VCaP (cell line): ENCODE measurements around the gene DDRGK1.
A peak's percentile ranks its signal among the peaks of the same experiment; 100 is the strongest.

Experiments
- H3K27ac ChIP-seq: fragments of 450-650 bp; 2 replicates; pipeline ENCODE4 v1.5.1; 2017
- TF ChIP-seq, protein P1 (sequence below): fragments of 450-650 bp; conservative IDR thresholded peaks from 2 replicates; pipeline ENCODE4 v1.5.1; 2017; ENCODE audit warnings: mild to moderate bottlenecking, moderate library complexity

DDRGK1 gene

DNA sequence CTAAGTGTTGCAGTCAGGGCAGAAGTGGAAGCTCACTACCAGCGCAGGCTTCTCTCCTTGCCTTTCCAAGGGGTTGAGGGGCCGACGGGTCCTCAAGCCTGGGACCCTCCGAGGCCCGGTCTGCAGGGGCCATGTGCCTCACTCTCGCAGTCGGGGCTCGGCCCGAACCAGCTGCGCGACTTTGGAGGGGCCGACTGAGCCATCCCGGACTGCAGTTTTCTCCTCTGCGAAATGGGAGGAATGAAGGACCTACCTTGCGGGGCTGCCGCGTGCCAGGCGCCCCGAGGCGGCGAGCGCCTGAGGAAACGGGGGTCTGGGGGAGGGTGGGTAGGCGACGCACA lies 36.8 kb downstream of the DDRGK1 start:
- TF ChIP-seq, protein P1, sequence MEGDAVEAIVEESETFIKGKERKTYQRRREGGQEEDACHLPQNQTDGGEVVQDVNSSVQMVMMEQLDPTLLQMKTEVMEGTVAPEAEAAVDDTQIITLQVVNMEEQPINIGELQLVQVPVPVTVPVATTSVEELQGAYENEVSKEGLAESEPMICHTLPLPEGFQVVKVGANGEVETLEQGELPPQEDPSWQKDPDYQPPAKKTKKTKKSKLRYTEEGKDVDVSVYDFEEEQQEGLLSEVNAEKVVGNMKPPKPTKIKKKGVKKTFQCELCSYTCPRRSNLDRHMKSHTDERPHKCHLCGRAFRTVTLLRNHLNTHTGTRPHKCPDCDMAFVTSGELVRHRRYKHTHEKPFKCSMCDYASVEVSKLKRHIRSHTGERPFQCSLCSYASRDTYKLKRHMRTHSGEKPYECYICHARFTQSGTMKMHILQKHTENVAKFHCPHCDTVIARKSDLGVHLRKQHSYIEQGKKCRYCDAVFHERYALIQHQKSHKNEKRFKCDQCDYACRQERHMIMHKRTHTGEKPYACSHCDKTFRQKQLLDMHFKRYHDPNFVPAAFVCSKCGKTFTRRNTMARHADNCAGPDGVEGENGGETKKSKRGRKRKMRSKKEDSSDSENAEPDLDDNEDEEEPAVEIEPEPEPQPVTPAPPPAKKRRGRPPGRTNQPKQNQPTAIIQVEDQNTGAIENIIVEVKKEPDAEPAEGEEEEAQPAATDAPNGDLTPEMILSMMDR = no peak
- no peak overlapping the region for H3K27ac ChIP-seq

DNA sequence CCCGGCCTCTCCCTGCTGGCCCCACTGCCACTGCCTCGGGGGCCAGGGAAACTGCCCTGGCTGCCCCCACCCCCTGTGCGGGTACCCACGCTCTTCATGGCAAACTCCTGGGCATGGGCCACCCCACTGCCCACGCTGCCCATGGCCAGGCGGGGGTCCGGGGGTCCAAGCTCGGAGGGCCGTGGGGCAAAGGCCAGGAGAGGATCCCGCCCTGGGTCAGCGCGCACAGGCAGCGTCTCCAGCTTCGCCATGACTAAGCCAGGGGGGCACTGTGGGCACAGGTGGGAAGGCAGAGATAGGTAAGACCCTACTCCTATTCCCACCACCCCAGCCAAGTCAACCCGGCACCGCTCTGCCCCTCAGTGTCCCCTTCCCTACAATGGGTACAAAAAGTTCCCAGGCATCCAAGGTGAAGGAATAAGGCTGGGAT lies 37.6 kb downstream of the DDRGK1 start:
- TF ChIP-seq, protein P1 = no peak
- H3K27ac ChIP-seq = no peak overlapping the region

DNA sequence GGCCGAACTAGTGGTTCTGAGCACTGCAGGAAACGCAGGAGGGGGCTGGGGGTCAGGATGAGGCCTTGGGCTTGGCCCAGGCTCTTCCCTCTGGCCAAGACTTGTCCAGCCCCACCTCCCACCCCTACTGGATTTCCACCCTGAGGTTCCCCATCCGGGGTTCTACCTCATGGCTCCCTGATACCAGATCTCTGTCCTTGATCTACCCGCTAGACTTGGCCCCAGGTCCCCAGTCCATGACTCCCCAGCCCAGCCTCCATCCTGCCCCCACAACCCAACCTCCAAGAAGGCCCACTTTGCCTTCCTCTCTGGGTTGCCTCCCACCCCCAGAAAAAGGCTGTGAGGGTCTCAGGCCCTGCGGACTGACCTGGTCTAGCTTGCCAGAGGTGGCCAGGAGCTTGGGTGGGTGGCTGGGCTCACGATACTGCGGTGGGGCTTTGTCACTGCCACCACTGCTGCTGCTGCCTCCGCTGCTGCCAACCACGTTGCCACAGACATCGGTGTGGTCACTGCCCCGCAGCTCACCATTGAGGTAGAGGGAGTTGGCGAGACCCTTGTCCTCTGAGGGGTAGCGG lies 38.1 kb downstream of the DDRGK1 start:
- TF ChIP-seq, protein P1 = no peak

DNA sequence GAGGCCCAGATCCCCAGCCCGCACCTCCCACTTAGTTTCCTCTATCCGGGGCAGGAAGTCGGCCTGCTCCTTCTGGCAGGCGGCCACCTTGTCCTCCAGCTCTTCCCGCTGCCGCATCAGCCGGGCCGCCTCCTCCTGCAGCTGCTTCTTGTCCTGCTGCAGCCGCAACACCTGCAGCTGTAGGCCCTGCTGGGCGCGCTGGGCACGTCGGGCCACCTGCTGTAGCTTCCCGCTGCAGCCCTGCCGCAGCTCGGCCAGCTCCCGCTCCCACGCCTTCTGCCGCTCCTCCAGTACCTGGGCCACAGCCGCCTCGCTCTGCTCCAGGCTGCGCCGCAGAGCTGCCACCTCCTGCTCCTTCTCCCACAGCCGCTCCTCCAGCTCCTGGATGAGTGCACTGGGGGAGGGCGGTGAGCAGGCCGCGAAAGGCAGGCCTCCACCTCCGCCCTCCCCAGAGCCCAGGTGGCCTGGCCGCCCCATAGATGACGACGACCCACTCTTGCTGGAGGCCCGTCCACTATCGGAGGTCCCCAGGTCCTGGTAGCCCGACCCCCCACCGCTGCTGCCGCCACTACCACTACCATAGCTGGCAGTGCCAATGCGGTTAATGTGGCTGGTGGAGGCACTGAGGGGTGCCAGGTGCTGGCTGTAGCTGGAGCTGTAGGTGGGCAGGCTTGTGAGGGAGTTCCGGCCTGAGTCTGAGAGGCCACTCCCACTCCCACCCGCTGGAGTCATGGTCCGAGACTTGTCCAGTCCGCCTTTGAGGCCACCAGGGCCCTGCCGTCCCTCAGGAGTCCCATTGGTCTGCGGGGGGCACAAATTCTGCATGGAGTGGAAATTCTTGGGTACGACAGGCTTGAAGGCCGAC lies 38.8 kb downstream of the DDRGK1 start:
- TF ChIP-seq, protein P1 = no peak

More for the DNA sequence above, 38.1 kb downstream of the DDRGK1 start:
- H3K27ac ChIP-seq = no peak overlapping the region

DNA sequence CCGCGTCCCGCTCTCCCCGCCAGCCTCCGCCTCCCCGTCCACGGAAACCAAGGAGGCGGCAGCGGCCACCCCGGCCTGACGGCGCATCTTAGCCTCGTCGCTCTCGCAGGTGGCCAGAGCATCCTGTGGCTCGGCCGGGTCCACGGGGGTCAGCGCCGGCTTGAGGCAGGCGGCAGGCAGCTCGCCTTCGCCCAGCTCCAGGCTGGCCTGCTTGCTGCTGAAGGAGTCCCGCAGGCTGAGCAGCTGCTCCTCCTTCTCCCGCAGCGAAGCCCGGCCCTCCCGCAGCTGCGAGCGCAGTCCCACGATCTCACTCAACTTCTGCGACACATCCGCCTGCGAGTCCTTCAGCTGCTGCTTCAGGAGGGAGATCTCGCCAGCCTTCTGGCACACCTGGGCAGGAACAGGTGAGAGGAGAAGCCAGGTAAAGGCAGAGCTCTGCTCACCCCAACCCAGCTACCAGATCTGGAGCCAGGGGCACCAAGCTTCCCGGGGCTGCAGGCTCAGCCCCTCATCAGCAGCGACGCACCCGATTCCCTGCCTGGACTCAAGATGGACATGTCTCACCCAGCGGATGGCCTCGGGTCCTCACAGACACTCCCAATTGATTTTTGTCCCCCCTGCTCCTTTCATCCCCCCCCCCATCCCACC lies 39.6 kb downstream of the DDRGK1 start:
- peak overlapping the region; percentile 36; the same call in 1 of the 2 replicates for H3K27ac ChIP-seq
- TF ChIP-seq, protein P1 = no peak

More for the DNA sequence above, 38.8 kb downstream of the DDRGK1 start:
- peak overlapping the region; percentile 36; the same call in 1 of the 2 replicates for H3K27ac ChIP-seq

DNA sequence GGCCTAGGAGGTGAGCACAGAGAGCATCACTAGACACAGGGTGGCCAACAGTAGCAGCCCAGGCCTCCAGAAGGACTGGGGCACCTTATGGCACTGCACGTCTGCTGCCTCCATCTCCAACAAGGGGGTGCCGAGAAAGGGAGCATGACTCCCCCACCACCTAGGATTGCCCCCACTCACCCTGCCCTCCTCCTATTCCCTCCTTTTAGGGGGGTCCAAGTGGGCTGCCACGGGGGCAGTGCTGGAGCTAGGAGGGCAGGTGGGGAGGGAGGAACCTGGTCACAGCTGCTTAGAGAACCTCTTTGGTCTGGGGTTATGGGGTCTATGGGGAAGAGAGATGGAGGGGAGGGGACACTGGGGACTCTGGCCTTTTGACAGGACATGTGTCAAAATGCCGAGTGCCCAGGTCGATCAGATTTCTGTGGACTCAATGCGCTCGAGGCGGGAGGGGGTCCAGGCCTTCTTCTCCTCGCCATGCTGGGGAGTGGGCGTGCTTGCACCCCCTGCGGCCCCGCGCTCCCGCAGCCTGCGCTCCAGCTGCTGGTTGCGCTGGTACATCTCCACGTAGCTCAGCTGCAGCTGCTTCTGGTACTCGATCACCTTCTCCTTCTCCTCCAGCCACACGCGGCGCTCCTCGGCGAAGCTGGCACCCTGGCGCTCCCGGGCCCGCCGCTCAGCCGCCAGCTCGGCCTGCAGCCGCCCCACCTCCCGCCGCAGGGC lies 40.3 kb downstream of the DDRGK1 start:
- TF ChIP-seq, protein P1 = no peak
- H3K27ac ChIP-seq = no peak overlapping the region; the same call in 1 of the 2 replicates
